ENCODE measurements around the gene MPDU1. TPM values are rescaled to one million over a fixed set of nuclear protein-coding genes. Genes with fewer than 3 reads are reported as not detected.

MPDU1 gene
- total and polyA plus RNA-seq, 10 of the 15 experiments (the other 5 are each of a cell fraction or from before 2014, with no cell fraction given): 3.6 to 138 (median 78.9) TPM

DNA sequence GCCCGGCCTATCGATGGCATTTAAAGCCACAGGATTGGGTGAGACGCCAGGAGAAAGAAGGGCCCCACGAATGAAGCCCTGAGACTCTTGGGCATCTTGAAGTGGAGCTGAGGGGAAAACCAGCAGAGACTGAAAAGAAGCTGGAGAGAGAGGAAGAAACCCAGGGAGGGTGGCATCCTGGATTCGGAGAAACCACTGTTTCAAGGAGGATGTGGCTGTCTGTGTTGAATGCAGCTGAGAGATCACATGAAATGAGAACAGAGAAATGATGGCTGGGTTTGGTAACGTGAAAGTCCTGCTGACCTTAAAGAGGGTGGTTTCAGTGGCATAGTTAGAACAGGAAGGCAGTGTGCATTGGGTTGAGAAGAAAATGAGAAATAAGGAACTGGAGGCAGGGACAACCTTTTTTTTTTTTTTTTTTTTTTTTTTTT lies 31.0 kb upstream of the MPDU1 start (continued):
- no peak for TF ChIP-seq IRF5 (IDR thresholded peaks at IDR 0.05; ENCODE audit: borderline replicate concordance)
- TF ChIP-seq, protein P1, sequence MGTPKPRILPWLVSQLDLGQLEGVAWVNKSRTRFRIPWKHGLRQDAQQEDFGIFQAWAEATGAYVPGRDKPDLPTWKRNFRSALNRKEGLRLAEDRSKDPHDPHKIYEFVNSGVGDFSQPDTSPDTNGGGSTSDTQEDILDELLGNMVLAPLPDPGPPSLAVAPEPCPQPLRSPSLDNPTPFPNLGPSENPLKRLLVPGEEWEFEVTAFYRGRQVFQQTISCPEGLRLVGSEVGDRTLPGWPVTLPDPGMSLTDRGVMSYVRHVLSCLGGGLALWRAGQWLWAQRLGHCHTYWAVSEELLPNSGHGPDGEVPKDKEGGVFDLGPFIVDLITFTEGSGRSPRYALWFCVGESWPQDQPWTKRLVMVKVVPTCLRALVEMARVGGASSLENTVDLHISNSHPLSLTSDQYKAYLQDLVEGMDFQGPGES (IDR thresholded peaks at IDR 0.05): no peak
- peak; percentile 87 for TF ChIP-seq IKZF1 (conservative IDR thresholded peaks at IDR 0.05)
- TF ChIP-seq EED (IDR thresholded peaks at IDR 0.05; ENCODE audit: low read depth): peak; percentile 84
- no peak for TF ChIP-seq NR2C2 (IDR thresholded peaks at IDR 0.05; ENCODE audit: borderline replicate concordance, control insufficient read depth, insufficient read length, low read depth)
- TF ChIP-seq, protein P2, sequence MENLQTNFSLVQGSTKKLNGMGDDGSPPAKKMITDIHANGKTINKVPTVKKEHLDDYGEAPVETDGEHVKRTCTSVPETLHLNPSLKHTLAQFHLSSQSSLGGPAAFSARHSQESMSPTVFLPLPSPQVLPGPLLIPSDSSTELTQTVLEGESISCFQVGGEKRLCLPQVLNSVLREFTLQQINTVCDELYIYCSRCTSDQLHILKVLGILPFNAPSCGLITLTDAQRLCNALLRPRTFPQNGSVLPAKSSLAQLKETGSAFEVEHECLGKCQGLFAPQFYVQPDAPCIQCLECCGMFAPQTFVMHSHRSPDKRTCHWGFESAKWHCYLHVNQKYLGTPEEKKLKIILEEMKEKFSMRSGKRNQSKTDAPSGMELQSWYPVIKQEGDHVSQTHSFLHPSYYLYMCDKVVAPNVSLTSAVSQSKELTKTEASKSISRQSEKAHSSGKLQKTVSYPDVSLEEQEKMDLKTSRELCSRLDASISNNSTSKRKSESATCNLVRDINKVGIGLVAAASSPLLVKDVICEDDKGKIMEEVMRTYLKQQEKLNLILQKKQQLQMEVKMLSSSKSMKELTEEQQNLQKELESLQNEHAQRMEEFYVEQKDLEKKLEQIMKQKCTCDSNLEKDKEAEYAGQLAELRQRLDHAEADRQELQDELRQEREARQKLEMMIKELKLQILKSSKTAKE (IDR thresholded peaks at IDR 0.05; ENCODE audit: low read depth, poor library complexity, severe bottlenecking): peak; percentile 81
- TF ChIP-seq EZH2 (IDR thresholded peaks at IDR 0.05; ENCODE audit: borderline replicate concordance, control insufficient read depth, low read depth, low read length): no peak
- TF ChIP-seq ZNF592 (IDR thresholded peaks at IDR 0.05): no peak
- TF ChIP-seq, protein P3, sequence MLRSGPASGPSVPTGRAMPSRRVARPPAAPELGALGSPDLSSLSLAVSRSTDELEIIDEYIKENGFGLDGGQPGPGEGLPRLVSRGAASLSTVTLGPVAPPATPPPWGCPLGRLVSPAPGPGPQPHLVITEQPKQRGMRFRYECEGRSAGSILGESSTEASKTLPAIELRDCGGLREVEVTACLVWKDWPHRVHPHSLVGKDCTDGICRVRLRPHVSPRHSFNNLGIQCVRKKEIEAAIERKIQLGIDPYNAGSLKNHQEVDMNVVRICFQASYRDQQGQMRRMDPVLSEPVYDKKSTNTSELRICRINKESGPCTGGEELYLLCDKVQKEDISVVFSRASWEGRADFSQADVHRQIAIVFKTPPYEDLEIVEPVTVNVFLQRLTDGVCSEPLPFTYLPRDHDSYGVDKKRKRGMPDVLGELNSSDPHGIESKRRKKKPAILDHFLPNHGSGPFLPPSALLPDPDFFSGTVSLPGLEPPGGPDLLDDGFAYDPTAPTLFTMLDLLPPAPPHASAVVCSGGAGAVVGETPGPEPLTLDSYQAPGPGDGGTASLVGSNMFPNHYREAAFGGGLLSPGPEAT (IDR thresholded peaks at IDR 0.05; ENCODE audit: low read depth): peak; percentile 86
- 0 out of 2 replicates have a peak, but pooled peaks have one; percentile 41 for TF ChIP-seq PAX5 (IDR thresholded peaks at IDR 0.05; ENCODE audit: borderline replicate concordance, low read depth, low read length)
- peak; percentile 63 for TF ChIP-seq ATF7 (IDR thresholded peaks at IDR 0.05; ENCODE audit: low read depth)
- TF ChIP-seq NKRF (conservative IDR thresholded peaks at IDR 0.05): no peak
- TF ChIP-seq, protein P4, sequence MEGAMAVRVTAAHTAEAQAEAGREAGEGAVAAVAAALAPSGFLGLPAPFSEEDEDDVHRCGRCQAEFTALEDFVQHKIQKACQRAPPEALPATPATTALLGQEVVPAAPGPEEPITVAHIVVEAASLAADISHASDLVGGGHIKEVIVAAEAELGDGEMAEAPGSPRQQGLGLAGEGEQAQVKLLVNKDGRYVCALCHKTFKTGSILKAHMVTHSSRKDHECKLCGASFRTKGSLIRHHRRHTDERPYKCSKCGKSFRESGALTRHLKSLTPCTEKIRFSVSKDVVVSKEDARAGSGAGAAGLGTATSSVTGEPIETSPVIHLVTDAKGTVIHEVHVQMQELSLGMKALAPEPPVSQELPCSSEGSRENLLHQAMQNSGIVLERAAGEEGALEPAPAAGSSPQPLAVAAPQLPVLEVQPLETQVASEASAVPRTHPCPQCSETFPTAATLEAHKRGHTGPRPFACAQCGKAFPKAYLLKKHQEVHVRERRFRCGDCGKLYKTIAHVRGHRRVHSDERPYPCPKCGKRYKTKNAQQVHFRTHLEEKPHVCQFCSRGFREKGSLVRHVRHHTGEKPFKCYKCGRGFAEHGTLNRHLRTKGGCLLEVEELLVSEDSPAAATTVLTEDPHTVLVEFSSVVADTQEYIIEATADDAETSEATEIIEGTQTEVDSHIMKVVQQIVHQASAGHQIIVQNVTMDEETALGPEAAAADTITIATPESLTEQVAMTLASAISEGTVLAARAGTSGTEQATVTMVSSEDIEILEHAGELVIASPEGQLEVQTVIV (IDR thresholded peaks at IDR 0.05; ENCODE audit: borderline replicate concordance, partially characterized antibody): no peak

All from GM12878 (cell line).